HG02840 (cell line): Measurements from ENCODE around the gene DSCAML1.
"Not testable (repeated sequence)": the region's sequence is repeated elsewhere in the genome, so short reads cannot be mapped to it uniquely, and the experiment has no call there.

Source experiments
- ATAC-seq: cut with Tn5 transposase; IDR thresholded peaks from one replicate; pipeline ENCODE4 v1.9.1; 2021; ENCODE audit warnings: mild to moderate bottlenecking, moderate library complexity, moderate number of reproducible peaks; ENCODE audit not compliant: unreplicated experiment, low FRiP score

The DSCAML1 gene

GRCh38 chr11:117766026-117766425, 31.0 kb downstream of the DSCAML1 start:
- no peak for ATAC-seq

- ATAC-seq: no peak
These were observed 31.9 kb downstream of the DSCAML1 start for GRCh38 chr11:117765068-117765467.

GRCh38 chr11:117763465-117763864, 33.6 kb downstream of the DSCAML1 start:
- ATAC-seq: not testable (repeated sequence)

- no peak for ATAC-seq
These were observed 35.0 kb downstream of the DSCAML1 start for GRCh38 chr11:117761993-117762392.

GRCh38 chr11:117759305-117759704, 37.7 kb downstream of the DSCAML1 start:
- no peak for ATAC-seq

GRCh38 chr11:117754030-117754429, 43.0 kb downstream of the DSCAML1 start:
- ATAC-seq: no peak

- no peak for ATAC-seq
These were observed 44.2 kb downstream of the DSCAML1 start for GRCh38 chr11:117752721-117753237.

- ATAC-seq: no peak
These were observed 44.9 kb downstream of the DSCAML1 start for GRCh38 chr11:117752071-117752470.

GRCh38 chr11:117750916-117751662, 45.9 kb downstream of the DSCAML1 start:
- ATAC-seq: no peak

- ATAC-seq: no peak
These were observed 46.7 kb downstream of the DSCAML1 start for GRCh38 chr11:117750357-117750756.

- ATAC-seq: no peak
These were observed 47.5 kb downstream of the DSCAML1 start for GRCh38 chr11:117749541-117749910.

- ATAC-seq: no peak
These were observed 48.1 kb downstream of the DSCAML1 start for GRCh38 chr11:117748771-117749540.

GRCh38 chr11:117747892-117748291, 49.1 kb downstream of the DSCAML1 start:
- no peak for ATAC-seq

GRCh38 chr11:117745346-117745745, 51.7 kb downstream of the DSCAML1 start:
- ATAC-seq: no peak

GRCh38 chr11:117744471-117745150, 52.4 kb downstream of the DSCAML1 start:
- no peak for ATAC-seq

- no peak for ATAC-seq
These were observed 53.7 kb downstream of the DSCAML1 start for GRCh38 chr11:117743121-117743815.

- ATAC-seq: no peak
These were observed 58.6 kb downstream of the DSCAML1 start for GRCh38 chr11:117738246-117738957.

GRCh38 chr11:117735350-117735977, 61.6 kb downstream of the DSCAML1 start:
- no peak for ATAC-seq

GRCh38 chr11:117734601-117735024, 62.4 kb downstream of the DSCAML1 start:
- no peak for ATAC-seq
